ENCODE data around the gene HELT. TPM values are rescaled to one million over a fixed set of nuclear protein-coding genes. Genes with fewer than 3 reads are reported as not detected.

Gene HELT
- total RNA-seq, 1 experiment from 2014 or later: 0.28 TPM

- TF ChIP-seq, protein P1, sequence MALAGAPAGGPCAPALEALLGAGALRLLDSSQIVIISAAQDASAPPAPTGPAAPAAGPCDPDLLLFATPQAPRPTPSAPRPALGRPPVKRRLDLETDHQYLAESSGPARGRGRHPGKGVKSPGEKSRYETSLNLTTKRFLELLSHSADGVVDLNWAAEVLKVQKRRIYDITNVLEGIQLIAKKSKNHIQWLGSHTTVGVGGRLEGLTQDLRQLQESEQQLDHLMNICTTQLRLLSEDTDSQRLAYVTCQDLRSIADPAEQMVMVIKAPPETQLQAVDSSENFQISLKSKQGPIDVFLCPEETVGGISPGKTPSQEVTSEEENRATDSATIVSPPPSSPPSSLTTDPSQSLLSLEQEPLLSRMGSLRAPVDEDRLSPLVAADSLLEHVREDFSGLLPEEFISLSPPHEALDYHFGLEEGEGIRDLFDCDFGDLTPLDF (CRISPR knock-in tag; IDR thresholded peaks at IDR 0.05): no peak
- no peak for TF ChIP-seq SMAD3 (CRISPR knock-in tag; IDR thresholded peaks at IDR 0.05; ENCODE audit: borderline replicate concordance)
- no peak for TF ChIP-seq GRHL2 (CRISPR knock-in tag; IDR thresholded peaks at IDR 0.05; ENCODE audit: insufficient replicate concordance, severe bottlenecking)
Measured at GRCh38 chr4:184968784-184969201, 49.5 kb upstream of the HELT start (continued).

- no peak for DNase-seq (ENCODE audit: low spot score)
- H3K36me3 Mint-ChIP-seq: peaks cover 25% of the 10 kb centered on the region
- CTCF ChIA-PET: no interaction called here
Measured at GRCh38 chr4:184969610-184970009, 48.7 kb upstream of the HELT start.

More at GRCh38 chr4:184969610-184970009, 48.7 kb upstream of the HELT start:
- H3K27me3 Mint-ChIP-seq (ENCODE audit: low read depth): peaks cover 6% of the 10 kb centered on the region
- POLR2A ChIA-PET: no interaction called here
- H3K4me3 Mint-ChIP-seq: no peak overlapping the region
- no peak for ATAC-seq
- no peaks in the 10 kb centered on the region for H3K4me1 Mint-ChIP-seq
- no peak overlapping the region for H3K27ac Mint-ChIP-seq
- TF ChIP-seq ZNF138 (CRISPR knock-in tag; conservative IDR thresholded peaks at IDR 0.05) (no peak), NR2C2 (CRISPR knock-in tag; IDR thresholded peaks at IDR 0.05) (no peak), SMAD3 (CRISPR knock-in tag; IDR thresholded peaks at IDR 0.05; ENCODE audit: borderline replicate concordance) (no peak), TEAD1 (CRISPR knock-in tag; IDR thresholded peaks at IDR 0.05) (no peak), SOX15 (CRISPR knock-in tag; IDR thresholded peaks at IDR 0.05) (no peak), USF2 (CRISPR knock-in tag; IDR thresholded peaks at IDR 0.05) (no peak), NR1H2 (CRISPR knock-in tag; IDR thresholded peaks at IDR 0.05) (no peak), ZNF281 (CRISPR knock-in tag; IDR thresholded peaks at IDR 0.05) (no peak), CDX4 (CRISPR knock-in tag; IDR thresholded peaks at IDR 0.05; ENCODE audit: borderline replicate concordance) (no peak), FOXJ3 (CRISPR knock-in tag; IDR thresholded peaks at IDR 0.05; ENCODE audit: borderline replicate concordance) (no peak), PREB (CRISPR knock-in tag; IDR thresholded peaks at IDR 0.05; ENCODE audit: borderline replicate concordance) (no peak), ZBTB21 (CRISPR knock-in tag; IDR thresholded peaks at IDR 0.05; ENCODE audit: borderline replicate concordance) (no peak)
- TF ChIP-seq, protein P2, sequence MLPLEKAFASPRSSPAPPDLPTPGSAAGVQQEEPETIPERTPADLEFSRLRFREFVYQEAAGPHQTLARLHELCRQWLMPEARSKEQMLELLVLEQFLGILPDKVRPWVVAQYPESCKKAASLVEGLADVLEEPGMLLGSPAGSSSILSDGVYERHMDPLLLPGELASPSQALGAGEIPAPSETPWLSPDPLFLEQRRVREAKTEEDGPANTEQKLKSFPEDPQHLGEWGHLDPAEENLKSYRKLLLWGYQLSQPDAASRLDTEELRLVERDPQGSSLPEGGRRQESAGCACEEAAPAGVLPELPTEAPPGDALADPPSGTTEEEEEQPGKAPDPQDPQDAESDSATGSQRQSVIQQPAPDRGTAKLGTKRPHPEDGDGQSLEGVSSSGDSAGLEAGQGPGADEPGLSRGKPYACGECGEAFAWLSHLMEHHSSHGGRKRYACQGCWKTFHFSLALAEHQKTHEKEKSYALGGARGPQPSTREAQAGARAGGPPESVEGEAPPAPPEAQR (CRISPR knock-in tag; IDR thresholded peaks at IDR 0.05): no peak
- peaks cover 42% of the 10 kb centered on the region for H3K9me3 Mint-ChIP-seq
